Lower leg skin (tissue), 3 donors: ENCODE data around the gene SARM1.

Experiments
- CTCF ChIP-seq, 3 donors: fragments of 450-650 bp; IDR thresholded peaks; one replicate each; pipeline ENCODE4 v1.5.1; 2016; ENCODE audit warnings: antibody characterized with exemption in 3 of 3, mild to moderate bottlenecking in 3 of 3, moderate library complexity in 2 of 3
- POLR2A ChIP-seq, 2 donors: fragments of 450-650 bp; IDR thresholded peaks; one replicate each; pipeline ENCODE4 v1.6.1; 2016 to 2017; ENCODE audit warnings: antibody characterized with exemption in 2 of 2, mild to moderate bottlenecking in 1 of 2, moderate library complexity in 1 of 2

- no peak for TF ChIP-seq CTCF (IDR thresholded peaks at IDR 0.05)
- no peak for TF ChIP-seq POLR2A (IDR thresholded peaks at IDR 0.05)
Observed at GRCh38 chr17:28347261-28347891, 24.1 kb upstream of the SARM1 start.
